Putamen (tissue), 1 donor: ENCODE measurements around the gene VBP1.
A peak's percentile ranks its signal among the peaks of the same experiment; 100 is the strongest.
"Not testable (repeated sequence)": the region's sequence is repeated elsewhere in the genome, so short reads cannot be mapped to it uniquely, and the experiment has no call there.

ENCODE experiments used
- DNase-seq: peaks from one replicate; pipeline ENCODE4 v3.0.0-alpha.2; 2016; ENCODE audit warnings: low spot score

The VBP1 gene

DNA sequence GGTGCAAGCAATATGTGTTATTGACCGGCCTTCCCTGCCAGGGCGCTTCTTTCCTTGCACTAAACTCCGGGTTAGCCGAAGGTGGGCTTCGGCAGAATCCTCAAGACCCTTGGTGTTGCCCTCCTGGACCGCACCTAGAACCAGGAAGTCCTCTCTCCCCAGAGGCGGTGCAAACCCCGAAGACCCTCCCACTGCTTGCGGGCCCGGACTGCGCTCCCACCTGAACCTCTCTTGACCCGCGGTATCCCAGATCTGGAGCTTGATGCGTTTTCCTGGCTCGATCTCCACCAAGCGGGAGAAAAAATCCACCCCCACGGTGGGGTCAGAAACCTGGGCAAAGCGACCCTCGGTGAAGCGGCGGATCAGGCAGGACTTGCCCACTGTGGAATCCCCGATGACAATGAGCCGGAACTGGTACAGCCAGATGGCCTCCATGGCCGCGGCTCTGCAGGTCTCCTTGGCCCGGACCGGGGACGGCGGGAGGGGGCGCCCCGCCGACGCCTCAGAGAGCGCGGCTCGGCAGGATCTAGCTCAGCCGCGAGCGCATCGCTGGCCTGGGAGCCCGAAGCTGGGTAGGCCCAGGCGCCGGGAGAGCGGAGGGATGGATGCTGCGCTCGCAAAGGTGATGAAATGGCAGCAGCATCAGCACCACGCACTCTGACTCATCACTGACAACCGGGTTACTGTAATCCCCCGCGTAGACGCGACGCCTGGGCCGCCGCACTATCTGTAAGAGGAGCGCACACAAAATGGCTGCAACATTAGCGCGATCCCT lies 47.8 kb downstream of the VBP1 start, which contains the start of gene RAB39B:
Gene RAB39B, minus strand, starts transcription at position 638 of the 775 bp plus-strand sequence. Its CDS starts 203 bp downstream, at position 435.
- DNase-seq = peak; percentile 70

DNA sequence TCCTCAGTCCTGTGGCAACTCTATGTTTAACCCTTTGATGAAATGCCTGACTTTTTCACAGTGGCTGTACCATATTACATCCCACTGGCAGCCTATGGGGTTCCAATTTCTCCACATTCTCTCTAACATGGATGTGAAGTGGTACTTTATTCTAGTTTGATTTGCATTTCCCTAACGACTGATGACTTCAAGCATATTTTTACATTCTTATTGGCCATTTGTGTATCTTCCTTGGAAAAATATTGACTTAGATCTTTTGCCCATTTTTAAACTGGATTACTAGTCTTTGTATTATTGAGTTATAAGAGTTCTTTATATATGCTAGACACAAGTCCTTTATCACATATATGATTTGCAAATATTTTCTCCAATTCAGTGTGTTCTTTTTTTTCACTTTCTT lies 50.2 kb downstream of the VBP1 start:
- no peak for DNase-seq

DNA sequence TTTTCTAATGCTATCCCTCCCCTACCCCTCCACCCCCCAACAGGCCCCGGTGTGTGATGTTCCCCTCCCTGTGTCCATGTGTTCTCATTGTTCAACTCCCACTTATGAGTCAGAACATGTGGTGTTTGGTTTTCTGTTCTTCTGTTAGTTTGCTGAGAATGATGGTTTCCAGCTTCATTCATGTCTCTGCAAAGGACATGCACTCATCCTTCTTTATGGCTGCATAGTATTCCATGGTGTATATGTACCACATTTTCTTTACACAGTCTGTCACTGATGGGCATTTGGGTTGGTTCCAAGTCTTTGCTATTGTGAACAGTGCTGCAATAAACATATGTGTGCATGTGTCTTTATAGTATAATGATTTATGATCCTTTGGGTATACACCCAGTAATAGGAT lies 51.7 kb downstream of the VBP1 start:
- not testable (repeated sequence) for DNase-seq

DNA sequence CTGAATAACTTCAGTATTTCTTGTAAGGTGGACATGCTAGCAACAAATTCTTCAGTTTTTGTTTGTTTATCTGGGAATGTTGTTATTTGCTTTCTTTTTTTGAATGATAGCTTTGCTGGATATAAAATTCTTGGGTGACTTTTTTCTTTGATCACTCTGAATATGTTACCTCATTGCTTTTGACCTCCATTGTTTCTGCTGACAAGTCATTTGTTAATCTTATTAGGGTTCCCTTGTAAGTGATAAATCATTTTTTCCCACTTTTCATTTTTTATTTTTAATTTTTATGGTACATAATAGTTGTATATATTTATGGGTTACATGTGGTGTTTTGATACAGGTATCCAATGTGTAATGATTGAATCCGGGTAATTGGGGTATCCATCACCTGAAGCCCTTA lies 54.7 kb downstream of the VBP1 start:
- no peak for DNase-seq

DNA sequence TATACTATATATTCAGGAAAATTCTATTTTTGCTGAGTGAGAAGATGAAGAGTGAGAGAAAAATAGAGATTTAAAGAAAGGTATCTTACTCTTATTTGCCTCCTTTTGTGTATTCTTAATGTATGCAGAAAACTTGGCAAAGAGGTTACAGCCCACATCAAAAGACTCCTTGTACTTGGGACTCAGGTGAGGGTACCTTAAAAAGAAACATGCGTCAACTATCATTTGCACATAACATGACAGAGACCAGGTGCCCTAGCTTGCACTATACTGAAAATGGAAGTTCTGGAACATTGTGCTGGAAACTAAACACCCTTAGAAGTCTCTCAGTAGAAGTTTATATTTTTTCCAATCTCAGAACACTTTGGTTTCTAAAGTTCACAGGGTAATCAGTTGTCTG lies 63.6 kb downstream of the VBP1 start:
- no peak for DNase-seq
